Measurements from ENCODE around the gene MAML2.

- TF ChIP-seq CTCF (IDR thresholded peaks at IDR 0.05; ENCODE audit: borderline replicate concordance, extremely low read depth, low read length, poor library complexity, severe bottlenecking) (peak; percentile 45), EZH2 (IDR thresholded peaks at IDR 0.05; ENCODE audit: borderline replicate concordance, low read depth, low read length, severe bottlenecking) (no peak)
Measured at GRCh38 chr11:95968585-95968984, 374.4 kb downstream of the MAML2 start.

Measured in DND-41 (cell line).